Activated T-cell treated with anti-CD3 and anti-CD28 coated beads for 48 hours (primary cell): ENCODE results near the gene BRIX1.
"Not testable (repeated sequence)": the region's sequence is repeated elsewhere in the genome, so short reads cannot be mapped to it uniquely, and the experiment has no call there.

ENCODE experiments used
- DNase-seq: peaks from one replicate; pipeline ENCODE4 v3.0.0-alpha.2; 2020; ENCODE audit warnings: low read depth

BRIX1 gene

GRCh38 chr5:34915856-34916192 is 313 bp downstream of the BRIX1 start:
- no peak for DNase-seq

DNA sequence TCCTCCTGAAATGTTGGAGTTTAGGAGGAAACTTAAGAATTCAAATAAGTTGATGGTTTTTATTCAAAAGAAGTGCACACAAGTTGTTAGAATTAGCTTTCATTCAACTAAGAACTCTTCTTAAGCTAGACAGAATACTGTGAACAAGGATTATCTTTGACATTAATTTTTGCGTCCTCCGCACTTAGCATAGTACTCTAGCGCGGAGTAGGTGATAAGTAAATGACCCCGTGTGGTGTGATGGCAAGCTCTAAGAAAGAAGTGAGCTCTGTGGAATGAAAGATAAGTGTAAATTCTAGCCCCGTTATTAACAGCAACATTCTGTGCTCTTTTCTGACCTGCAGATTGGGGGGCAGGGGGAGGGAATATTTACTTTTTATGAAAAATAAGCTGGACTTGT is 1.0 kb downstream of the BRIX1 start:
- DNase-seq = no peak

- DNase-seq = no peak
These were observed 2.5 kb downstream of the BRIX1 start for GRCh38 chr5:34918025-34918424.

- no peak for DNase-seq
These were observed 3.6 kb downstream of the BRIX1 start for GRCh38 chr5:34919077-34919476.

- not testable (repeated sequence) for DNase-seq
These were observed 7.7 kb downstream of the BRIX1 start for GRCh38 chr5:34923256-34923655.

- DNase-seq = no peak
These were observed 8.4 kb downstream of the BRIX1 start for GRCh38 chr5:34923694-34924461.

GRCh38 chr5:34924462-34924765 is 8.9 kb downstream of the BRIX1 start:
- no peak for DNase-seq

DNA sequence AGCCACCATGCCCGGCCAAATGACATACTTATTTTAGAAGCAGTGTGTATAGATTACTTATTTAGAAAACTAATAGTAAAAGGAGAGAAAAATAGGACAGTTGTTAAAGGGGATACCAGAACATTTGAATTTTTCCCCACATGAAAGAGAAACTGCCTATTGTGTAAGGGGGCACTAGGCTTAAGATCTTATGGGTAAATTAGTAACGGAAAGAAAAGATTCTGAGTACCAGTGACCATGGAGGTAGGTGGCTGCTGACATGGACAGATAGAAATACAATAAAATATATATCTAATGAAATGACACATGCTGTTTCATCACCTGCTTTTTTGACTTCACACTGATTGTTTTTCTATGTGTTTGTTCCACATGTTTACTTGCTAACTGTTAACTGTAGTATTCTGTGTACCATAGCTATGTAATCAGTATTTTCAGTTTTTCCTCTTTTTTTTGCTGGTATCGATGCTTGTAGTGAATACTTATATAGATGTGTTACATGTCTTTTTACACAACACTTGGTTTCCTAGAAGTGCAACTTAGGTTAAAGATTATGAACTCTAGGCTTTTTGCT is 10.9 kb downstream of the BRIX1 start:
- no peak for DNase-seq

DNA sequence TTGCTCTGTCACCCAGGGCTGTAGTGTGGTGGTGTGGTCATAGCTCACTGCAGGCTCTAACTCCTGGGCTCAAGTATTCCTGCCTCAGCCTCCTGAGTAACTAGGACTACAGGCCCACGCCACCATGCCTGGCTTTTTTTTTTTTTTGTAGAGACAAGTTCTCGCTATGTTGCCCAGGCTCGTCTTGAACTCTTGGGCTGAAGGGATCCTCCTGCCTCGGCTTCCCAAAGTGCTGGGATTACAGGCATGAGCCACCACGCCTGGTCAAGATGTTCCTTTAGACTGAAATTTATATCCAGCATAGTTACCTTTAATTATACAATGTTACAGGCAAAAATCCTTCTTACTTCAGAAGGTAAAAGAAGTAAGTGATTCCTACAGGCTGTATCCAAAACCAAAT is 12.3 kb downstream of the BRIX1 start:
- no peak for DNase-seq

- DNase-seq = no peak
These were observed 12.8 kb downstream of the BRIX1 start for GRCh38 chr5:34928267-34928666.

DNA sequence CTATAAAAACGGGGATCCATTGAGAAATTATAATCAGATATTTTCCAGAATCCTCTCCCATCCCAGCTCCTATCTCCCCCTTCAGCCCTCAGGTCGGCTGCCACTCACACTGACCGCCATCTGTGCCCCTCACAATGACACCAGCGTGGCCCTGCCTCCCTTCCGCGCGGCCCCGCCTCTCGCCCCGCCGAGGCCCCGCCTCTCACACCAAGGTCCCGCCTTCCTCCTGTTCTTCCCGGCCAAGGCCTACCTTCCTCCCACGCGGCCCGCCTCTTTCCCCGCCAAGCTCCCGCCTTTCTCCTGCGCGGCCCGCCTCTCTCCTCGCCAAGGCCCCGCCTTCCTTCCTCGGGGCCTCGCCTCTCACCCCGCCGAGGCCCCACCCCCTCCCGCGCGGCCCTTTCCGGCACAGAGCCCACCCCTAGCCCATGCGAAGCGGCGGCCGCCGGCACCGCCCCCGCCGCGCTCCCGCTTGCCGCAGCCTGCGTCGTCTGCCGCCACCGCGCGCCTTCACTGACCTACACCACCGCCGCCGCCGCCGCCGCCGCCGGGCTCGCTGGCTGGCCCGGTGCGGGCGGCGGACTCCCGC is 13.7 kb downstream of the BRIX1 start, which contains the start of gene DNAJC21:
DNAJC21 (plus strand) TSS at position 426 of the 586 bp plus-strand sequence. CDS start 261 bp downstream, outside the sequence.
- peak; percentile 99 for DNase-seq

DNA sequence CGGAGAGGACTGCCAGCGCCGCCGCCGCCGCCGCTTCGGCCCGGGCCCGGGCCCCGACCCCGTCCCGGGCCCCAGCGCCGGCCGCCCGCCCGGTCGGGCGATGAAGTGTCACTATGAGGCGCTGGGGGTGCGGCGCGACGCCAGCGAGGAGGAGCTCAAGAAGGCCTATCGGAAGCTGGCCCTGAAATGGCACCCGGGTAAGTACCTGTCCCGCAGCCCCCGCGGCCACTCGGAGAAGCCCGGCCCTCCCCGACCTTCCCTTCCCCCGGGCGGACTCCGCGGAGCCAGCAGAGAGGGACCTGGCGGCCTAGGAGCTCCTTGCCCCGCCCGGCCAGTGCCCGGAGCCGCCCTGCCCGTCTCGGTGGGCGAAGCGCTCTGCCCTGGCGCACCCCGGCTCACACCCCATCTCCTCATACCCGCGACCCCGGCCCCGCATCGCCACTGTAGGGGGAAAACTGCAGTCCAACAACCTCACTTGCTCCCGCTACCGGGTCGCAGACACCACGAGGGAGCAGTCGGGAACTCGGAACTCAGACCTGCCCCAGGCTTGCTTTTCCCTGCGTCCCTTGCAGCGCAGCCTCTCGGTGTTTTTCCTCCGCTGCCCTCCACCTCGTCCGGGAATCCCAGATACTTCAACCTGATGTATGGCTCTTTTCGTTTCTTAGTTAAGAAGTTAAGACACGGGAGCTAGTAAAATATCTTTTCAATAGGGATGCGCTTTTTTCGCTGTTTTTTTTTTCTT is 14.4 kb downstream of the BRIX1 start:
- DNase-seq = peak; percentile 74

DNA sequence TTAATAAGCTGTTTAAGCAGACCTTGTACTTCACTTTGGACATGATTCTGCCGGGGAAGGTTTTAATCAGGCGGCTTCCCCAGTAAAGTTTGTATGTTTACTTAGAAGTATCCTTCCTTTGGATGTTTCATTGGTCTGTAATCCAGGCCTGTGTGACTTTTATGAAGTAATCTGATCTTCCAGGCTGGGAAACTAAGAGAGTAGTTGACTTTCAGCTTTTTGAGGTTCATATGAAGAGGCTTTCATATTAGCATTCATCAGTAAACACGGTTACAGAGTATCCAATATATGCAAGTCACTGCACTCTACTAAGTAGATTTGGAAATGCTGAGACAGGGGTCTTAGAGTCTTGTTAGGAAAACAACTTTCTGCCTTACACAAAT is 14.9 kb downstream of the BRIX1 start:
- DNase-seq = no peak

DNA sequence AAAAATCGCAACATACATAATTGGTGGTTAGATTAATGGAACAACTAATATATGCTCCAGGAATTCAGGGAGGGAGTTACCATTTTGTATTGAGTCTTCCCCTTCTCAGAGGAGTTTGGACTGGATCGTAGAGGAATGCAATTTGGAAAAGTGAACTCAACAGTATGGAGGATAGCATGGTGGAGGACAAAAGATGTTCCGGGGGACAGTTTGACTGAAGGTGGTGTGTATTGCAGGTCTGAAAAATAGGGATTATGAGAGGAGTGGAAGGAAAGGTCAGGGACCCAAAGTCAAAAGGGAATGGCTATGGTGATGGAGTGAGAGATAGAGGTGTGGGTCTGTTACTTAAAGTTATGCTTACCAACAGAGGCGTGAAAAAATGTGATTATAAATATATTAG is 15.4 kb downstream of the BRIX1 start:
- no peak for DNase-seq

DNA sequence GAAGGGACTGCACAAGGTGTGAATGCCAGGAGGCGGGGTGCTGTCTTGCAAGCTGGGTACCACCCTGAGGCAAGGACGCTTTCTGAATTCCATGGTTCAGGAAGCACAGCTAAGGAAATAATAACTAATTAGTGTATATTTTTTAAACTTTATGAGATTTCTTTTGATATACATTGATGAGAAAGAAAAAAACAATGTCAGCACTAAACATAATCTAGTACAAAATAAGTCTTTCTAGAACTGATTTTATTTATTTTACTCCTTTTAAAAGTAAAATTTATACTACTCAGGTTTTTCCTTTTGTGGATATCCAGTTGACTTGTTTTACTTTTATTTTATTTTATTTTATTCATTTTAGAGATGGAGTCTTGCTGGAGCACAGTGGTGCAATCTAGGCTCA is 17.4 kb downstream of the BRIX1 start:
- no peak for DNase-seq

- no peak for DNase-seq
These were observed 26.4 kb downstream of the BRIX1 start for GRCh38 chr5:34941936-34942335.

GRCh38 chr5:34944044-34944443 is 28.5 kb downstream of the BRIX1 start:
- DNase-seq = no peak

GRCh38 chr5:34944460-34945047 is 29.0 kb downstream of the BRIX1 start:
- no peak for DNase-seq

DNA sequence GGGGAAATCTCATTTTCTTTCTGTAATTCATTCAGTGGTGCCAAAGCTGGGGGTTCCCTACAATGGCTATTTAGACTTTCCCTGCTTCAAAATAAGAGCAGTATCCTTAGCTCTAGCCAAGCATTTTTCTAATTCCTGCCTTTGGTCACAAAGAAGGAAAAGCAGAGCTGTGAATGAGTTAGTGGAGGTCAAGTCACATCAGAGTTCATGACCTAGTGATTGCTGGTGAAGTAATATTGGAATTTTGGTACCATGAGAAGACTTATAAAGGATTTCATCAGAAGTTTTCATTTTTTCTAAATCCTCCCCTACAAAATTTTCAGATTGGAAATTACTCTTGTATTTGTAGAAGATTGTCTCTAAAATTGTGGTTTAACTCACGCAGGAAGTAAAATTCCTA is 41.8 kb downstream of the BRIX1 start:
- no peak for DNase-seq

GRCh38 chr5:34957857-34958690 is 42.6 kb downstream of the BRIX1 start:
- no peak for DNase-seq

DNA sequence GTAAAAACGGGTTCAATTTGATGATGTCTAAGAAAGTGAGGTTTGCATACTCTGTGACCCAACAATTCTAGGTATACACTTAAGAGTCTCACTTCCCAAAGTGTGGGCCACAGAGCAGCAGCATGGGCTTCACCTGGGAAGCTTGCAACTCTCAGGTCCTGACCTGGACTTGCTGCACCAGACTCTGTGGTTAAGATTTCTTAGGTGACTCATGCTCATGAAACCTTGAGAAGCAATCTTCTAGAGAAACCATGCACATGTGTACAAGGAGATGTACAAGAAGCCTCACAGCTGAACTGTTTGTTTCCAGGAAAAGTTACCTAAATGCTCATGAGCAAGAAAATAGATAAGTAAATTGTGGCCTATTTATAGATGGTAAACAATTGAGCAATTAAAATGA is 43.8 kb downstream of the BRIX1 start:
- no peak for DNase-seq

- DNase-seq = no peak
These were observed 52.0 kb downstream of the BRIX1 start for GRCh38 chr5:34967540-34967939.
